DOHH2 (cell line): ENCODE measurements around the gene FUT7.

Source experiments
- H3F3A ChIP-seq: fragments of 200-600 bp; sonication (generic), shearing (Covaris generic); 2 replicates; pipeline ENCODE4 v1.6.0; 2016; ENCODE audit warnings: antibody characterized with exemption, mild to moderate bottlenecking; ENCODE audit not compliant: control insufficient read depth, insufficient read depth
- H3K27ac ChIP-seq: fragments of 200-600 bp; sonication (generic); 2 replicates; pipeline ENCODE4 v1.5.1; 2014; ENCODE audit warnings: low read depth, mild to moderate bottlenecking, low read length, moderate library complexity
- H3K27me3 ChIP-seq: fragments of 200-600 bp; sonication (generic); 2 replicates; pipeline ENCODE4 v1.6.1; 2014; ENCODE audit warnings: mild to moderate bottlenecking, low read length, mixed read lengths; ENCODE audit not compliant: control insufficient read depth
- H3K36me3 ChIP-seq: fragments of 200-600 bp; sonication (generic); 2 replicates; pipeline ENCODE4 v1.6.1; 2014; ENCODE audit warnings: mild to moderate bottlenecking, low read length, moderate library complexity, mixed read lengths; ENCODE audit not compliant: control insufficient read depth
- H3K4me1 ChIP-seq: fragments of 200-600 bp; sonication (generic); 2 replicates; pipeline ENCODE4 v1.6.1; 2014; ENCODE audit warnings: mild to moderate bottlenecking, low read length, mixed read lengths; ENCODE audit not compliant: control insufficient read depth
- H3K4me2 ChIP-seq: fragments of 200-600 bp; sonication (generic); 2 replicates; pipeline ENCODE4 v1.6.0; 2014; ENCODE audit warnings: mild to moderate bottlenecking, low read length, moderate library complexity
- H3K4me3 ChIP-seq: fragments of 200-600 bp; sonication (generic); 2 replicates; pipeline ENCODE4 v1.5.1; 2014; ENCODE audit warnings: mild to moderate bottlenecking, low read length, mixed read lengths
- H3K79me2 ChIP-seq: fragments of 200-600 bp; sonication (generic); 2 replicates; pipeline ENCODE4 v1.6.1; 2014; ENCODE audit warnings: mild to moderate bottlenecking, low read length, mixed read lengths; ENCODE audit not compliant: control insufficient read depth
- H3K9me2 ChIP-seq: fragments of 200-600 bp; sonication (generic); replicated peaks from 2 replicates; pipeline ENCODE4 v1.6.1; 2014; ENCODE audit warnings: mild to moderate bottlenecking, low read length, mixed read lengths; ENCODE audit not compliant: control insufficient read depth
- H3K9me3 ChIP-seq: fragments of 200-600 bp; sonication (generic); 2 replicates; pipeline ENCODE4 v1.6.1; 2014; ENCODE audit warnings: antibody characterized with exemption, low read length, mixed read lengths; ENCODE audit not compliant: control insufficient read depth, insufficient read depth
- H4K20me1 ChIP-seq: fragments of 200-600 bp; sonication (generic); 2 replicates; pipeline ENCODE4 v1.6.0; 2014; ENCODE audit warnings: low read depth, mild to moderate bottlenecking, antibody characterized with exemption, low read length, moderate library complexity; ENCODE audit not compliant: control insufficient read depth, insufficient read depth
- CTCF ChIP-seq: fragments of 200-600 bp; sonication (generic); IDR thresholded peaks from one replicate; pipeline ENCODE4 v1.5.1; 2014; ENCODE audit warnings: antibody characterized with exemption, mild to moderate bottlenecking, low read depth, low read length; ENCODE audit not compliant: poor library complexity, severe bottlenecking
- EZH2phosphoT487 ChIP-seq: fragments of 200-600 bp; sonication (generic); IDR thresholded peaks from 2 replicates; pipeline ENCODE4 v1.6.1; 2017; ENCODE audit warnings: borderline replicate concordance, mild to moderate bottlenecking, antibody characterized with exemption, low read length, moderate library complexity, mixed read lengths

Gene FUT7

GRCh38 chr9:136981588-136982231 is 50.2 kb downstream of the FUT7 start:
- Histone ChIP-seq H3K4me3 (no peak overlapping the region), H3K27me3 (peaks cover 16% of the 10 kb centered on the region), H3F3A (no peaks in the 10 kb centered on the region), H3K4me1 (no peaks in the 10 kb centered on the region), H3K9me2 (no peaks in the 10 kb centered on the region), H3K79me2 (no peaks in the 10 kb centered on the region), H4K20me1 (no peaks in the 10 kb centered on the region), H3K9me3 (no peaks in the 10 kb centered on the region), H3K36me3 (no peaks in the 10 kb centered on the region), H3K27ac (no peak overlapping the region), H3K4me2 (no peak overlapping the region)
- TF ChIP-seq EZH2phosphoT487 (no peak), CTCF (no peak)

- no peak for TF ChIP-seq EZH2phosphoT487
- no peak for TF ChIP-seq CTCF
- H3K36me3 ChIP-seq, result no peaks in the 10 kb centered on the region
- H3K79me2 ChIP-seq, result no peaks in the 10 kb centered on the region
- H3F3A ChIP-seq, result no peaks in the 10 kb centered on the region
- no peak overlapping the region for H3K4me3 ChIP-seq
- H3K27me3 ChIP-seq, result peaks cover 12% of the 10 kb centered on the region
- no peaks in the 10 kb centered on the region for H3K9me2 ChIP-seq
- no peaks in the 10 kb centered on the region for H3K4me1 ChIP-seq
- H3K9me3 ChIP-seq, result no peaks in the 10 kb centered on the region
- H4K20me1 ChIP-seq, result no peaks in the 10 kb centered on the region
- H3K27ac ChIP-seq, result no peak overlapping the region
- H3K4me2 ChIP-seq, result no peak overlapping the region
These were observed 51.0 kb downstream of the FUT7 start for GRCh38 chr9:136980669-136981478.
